Activated CD4-positive, CD25-positive, alpha-beta regulatory T cell treated with anti-CD3 and anti-CD28 coated beads, Interleukin-2, amount 50 U/mL, for 24 hours (primary cell): ENCODE results near the gene FAAP20.

ENCODE experiments used
- ATAC-seq, 2 donors: fragments of 150-1000 bp; cut with Tn5 transposase; one replicate each; pipeline ENCODE4 v1.10.0; 2021; ENCODE audit warnings: mild to moderate bottlenecking in 1 of 2, moderate library complexity in 1 of 2

Gene FAAP20

DNA sequence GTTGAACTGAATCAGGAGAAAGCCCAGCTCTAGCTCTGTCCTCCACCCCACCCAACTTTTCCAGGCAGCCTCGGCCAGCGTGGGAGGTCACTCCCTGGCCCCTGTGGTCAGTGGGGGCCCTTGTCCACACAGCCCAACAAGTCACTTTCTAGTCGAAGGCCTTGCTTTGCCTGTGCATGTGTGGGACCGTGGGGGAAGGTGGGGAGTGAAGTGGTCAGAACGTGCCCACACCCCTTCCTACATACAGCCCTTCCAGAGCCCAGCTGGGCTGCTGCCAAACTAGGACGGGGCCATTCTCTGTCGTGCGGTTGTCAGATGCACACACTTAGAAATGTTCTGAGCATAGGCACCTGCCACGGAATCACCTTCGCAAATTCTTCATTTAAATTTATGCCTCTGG is 18.0 kb downstream of the FAAP20 start:
- ATAC-seq = no peak

DNA sequence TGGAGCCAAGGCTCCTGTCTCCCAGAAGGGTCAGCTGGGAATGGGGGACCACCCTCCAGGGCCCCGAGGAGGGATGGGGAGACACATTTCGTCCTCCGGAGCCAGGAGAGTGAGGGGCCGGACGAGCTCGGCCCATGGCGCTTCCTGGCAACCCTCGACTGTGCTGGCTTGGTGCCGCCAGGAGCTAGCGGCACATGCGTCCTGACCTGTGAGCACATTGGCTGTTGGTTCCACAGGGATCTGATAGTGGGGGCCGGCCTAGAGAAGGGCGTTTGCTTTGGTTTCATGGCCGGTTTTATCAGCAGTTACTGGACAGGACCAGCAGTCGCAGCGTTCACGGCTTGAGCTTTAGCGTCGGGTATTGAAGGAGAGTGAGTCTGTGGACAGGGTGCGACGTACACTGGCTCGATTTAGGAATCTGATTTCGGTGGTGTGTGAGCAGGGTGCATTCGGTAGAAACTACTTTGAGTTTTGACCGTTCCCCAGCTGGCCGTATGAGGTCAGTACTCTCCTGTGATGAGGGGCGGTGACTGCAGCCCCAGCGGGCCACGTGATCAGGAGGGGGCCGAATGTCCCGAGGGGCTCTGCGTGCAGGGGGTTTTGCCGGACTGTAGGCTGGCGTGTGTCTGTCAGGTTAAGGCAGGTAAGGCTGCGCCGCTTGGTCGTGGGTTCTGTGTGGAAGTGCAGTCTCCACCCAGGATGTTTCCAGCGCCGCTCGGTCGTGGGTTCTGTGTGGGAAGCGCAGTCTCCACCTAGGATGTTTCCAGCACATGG is 18.7 kb downstream of the FAAP20 start:
- no peak for ATAC-seq

GRCh38 chr1:2175055-2175414 is 19.5 kb downstream of the FAAP20 start:
- ATAC-seq = no peak

GRCh38 chr1:2174348-2175054 is 20.1 kb downstream of the FAAP20 start:
- ATAC-seq = peak in 1 of 2 donors; percentile 63

DNA sequence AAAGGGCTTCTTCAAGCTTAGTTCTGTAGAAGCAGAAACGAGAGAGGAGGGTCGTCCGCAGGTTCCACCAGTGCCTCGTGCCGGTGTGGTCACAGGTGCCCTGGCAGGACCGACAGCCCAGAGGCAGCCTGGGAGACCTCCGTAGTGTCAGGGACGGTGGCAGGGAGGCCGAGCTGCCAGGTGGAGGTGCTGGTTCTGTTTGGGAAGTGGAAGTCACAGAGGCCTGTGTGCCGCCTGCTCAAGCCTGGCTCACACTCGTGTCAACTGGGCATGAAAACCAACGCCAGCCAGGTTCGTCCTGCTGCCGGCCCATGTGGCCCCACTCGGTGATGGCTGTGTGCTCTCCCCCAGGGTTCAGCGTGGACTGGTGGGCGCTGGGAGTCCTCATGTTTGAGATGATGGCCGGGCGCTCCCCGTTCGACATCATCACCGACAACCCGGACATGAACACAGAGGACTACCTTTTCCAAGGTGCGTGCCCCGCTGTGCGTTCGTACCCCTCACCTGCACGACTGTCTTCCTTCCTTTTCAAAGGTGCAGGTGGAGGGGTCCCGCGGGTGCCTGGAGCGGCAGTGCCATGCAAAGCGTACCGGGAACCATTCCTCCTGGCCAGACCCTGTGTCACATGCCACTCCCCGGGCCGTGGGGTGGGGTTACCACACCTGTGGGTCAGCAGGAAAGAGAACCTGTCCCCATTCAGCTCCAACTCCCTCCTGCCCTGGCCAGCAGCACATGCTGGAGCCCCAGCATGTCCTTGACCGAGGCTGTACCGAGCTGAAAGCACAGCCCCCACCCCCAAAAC is 20.8 kb downstream of the FAAP20 start:
- ATAC-seq = no peak

- no peak for ATAC-seq
Observed at GRCh38 chr1:2172551-2173146, 21.9 kb downstream of the FAAP20 start.

GRCh38 chr1:2172012-2172411 is 22.6 kb downstream of the FAAP20 start:
- no peak for ATAC-seq

- ATAC-seq = no peak
Observed at GRCh38 chr1:2170211-2170610, 24.4 kb downstream of the FAAP20 start.

DNA sequence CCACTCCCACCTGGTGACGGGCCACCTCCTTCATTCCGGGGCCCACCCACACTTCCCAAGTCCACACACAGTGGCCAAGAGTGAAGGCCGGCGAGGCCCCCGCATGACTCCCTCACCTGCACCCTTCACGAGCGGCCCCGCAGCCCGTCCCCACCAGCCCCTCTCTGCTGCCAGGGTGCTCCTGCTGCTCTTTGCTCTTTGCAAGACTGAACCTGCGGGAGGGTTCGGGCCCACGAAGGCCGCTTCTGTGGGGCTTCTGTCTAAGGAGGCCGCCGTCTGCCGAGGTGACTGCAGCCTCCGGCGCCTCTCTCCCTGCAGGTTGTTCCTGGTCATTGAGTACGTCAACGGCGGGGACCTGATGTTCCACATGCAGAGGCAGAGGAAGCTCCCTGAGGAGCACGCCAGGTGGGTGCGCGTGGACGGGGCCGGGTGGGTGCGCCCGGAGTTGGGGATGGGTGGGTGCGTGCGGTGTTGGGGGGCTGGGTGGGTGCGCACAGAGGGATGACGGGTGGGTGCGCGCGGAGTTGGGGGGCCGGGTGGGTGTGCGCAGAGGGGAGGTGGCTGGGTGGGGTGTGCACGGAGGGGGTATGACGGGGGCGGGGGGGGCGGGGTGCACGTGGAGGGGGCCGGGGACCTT is 25.3 kb downstream of the FAAP20 start:
- ATAC-seq = no peak

- ATAC-seq = no peak
Observed at GRCh38 chr1:2168535-2168934, 26.0 kb downstream of the FAAP20 start.

DNA sequence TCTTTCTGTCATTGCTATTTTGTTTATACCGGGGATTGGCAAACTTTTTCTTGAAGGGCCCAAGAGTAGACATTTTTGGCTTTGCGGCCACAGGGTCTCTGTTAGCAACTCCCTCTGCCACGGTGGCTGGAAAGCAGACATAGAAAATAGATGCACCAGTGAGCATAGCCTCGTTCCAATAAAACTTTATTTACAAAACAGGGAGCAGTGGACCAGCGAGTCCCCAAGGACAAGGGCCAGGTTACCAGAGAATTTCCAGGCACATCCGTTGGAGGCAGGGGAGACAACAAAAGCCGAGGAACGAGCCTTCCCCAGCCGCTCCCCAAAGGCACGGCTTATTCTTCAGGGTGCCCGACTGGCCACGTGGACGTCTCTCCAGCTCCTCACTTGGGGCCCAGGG is 26.5 kb downstream of the FAAP20 start:
- no peak for ATAC-seq

GRCh38 chr1:2166695-2167094 is 27.9 kb downstream of the FAAP20 start:
- ATAC-seq = no peak

- no peak for ATAC-seq
Observed at GRCh38 chr1:2166254-2166653, 28.3 kb downstream of the FAAP20 start.

DNA sequence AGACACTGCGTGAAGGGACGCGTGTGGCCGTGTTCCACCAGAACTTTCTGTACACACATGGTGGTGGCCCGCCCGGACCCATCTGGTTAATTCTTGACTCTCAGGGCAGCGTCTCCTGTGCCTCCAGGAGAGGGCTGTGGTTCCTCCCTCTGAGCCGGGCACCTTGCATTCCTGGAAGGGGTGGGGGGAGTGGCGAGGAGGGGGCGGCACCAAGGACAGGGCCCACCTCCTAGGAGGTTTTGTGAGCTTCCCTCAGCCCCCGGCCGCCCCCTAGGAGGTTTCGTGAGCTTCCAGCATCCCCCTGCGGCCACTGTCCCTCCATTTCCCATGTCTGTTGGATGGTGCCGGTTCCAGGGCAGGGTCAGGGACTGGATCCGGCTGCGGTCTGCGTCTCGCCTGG is 28.9 kb downstream of the FAAP20 start:
- no peak for ATAC-seq

DNA sequence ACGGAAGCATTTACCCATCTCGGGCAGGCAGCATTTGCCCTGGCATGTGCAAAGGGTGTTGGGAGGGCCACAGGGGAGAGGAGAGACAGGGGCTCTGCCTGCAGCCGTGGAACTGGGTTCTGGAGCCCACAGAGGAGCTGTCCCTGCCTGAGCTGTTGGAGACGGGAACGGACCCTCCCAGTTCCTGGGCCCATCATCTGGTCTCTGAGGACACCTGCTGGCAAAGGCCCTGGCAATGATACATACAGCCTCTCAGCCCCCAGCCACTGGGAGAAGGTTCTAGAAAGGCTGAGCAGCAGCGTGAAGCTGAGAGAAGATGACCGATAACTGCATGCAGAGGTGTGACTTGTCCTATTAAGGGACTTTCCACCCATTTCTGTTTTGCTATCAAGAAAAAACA is 31.4 kb downstream of the FAAP20 start:
- no peak for ATAC-seq

DNA sequence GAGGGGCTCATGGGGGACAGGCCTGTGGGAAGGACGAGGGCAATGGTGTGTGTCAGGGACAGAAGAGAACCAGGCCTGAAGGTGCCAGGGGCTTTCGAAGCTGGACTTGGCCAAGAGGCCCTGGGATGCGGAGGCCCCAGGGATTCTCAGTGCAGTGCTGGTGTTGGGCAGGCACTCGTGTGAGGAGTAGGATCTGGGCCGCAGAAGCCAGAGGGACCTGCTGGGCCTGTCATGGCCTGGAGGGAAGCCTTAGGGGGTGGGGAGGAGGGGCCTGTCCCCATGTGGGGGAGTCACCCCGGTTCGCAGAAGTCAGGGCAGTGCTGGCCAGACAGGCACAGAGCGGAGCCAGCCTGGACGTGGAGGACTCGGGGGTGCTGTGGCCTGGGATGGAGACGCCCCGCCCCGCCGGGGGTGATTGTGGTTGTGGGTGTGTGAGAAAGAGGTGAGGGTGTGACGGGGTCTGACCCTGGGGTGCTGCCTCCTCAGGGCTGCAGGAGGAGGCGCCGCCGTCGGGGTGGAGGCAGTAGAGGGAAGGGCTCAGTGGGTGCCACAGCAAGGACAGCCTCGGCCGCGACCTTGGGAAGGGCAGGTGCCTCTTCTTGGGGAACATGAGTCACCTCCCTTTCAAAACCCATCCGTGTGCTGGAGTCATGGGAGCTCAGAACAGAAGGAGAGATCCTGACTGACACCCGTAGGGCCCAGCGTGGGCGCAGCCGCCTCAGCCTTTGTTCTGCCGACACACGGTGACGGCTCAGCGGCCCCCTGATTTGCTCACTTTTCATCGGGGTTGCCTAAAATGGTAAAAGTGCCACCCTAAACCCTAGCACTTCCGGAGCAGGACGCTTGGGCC is 33.9 kb downstream of the FAAP20 start:
- ATAC-seq = no peak

GRCh38 chr1:2159124-2159523 is 35.4 kb downstream of the FAAP20 start:
- ATAC-seq = no peak

DNA sequence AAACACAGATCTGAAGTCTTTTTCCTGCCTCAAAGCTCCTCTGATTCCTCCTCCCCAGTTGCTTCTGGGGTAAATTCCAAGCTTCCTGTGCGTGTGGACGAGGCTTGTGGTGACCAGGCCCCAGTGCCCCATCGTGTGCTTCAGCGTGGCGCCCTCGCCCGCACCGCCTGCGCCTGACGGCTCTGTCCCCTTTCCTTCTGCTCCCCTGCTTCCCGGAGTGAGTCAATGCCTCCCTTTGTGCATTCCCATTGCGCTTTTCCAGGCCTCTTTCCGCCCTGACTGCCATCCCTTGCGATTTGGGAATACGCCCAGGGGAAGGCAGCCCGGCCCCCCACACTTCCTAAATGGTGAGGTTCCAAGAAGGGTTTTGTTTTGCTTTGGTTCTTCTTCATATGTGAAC is 36.3 kb downstream of the FAAP20 start:
- ATAC-seq = no peak

GRCh38 chr1:2157856-2158255 is 36.7 kb downstream of the FAAP20 start:
- ATAC-seq = no peak

DNA sequence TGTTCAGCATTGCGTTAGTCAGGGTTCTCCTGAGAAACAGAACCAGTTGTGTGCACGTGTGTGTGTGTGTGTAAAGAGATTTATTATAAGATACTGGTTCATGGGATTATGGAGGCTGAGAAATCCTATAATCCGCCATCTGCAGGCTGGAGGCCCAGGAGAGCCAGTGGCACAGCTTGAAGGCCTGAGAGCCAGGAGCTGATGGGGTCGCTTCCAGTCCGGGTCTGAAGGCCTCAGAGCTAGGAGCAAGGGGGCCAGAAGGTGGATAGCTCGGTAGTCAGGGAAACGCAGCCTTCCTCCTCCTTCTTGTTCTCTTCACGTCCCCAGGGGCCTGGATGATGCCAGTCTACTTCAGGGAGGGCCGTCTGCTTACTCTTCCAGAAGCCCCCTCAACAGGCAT is 37.7 kb downstream of the FAAP20 start:
- ATAC-seq = no peak

GRCh38 chr1:2155788-2156187 is 38.8 kb downstream of the FAAP20 start:
- no peak for ATAC-seq

DNA sequence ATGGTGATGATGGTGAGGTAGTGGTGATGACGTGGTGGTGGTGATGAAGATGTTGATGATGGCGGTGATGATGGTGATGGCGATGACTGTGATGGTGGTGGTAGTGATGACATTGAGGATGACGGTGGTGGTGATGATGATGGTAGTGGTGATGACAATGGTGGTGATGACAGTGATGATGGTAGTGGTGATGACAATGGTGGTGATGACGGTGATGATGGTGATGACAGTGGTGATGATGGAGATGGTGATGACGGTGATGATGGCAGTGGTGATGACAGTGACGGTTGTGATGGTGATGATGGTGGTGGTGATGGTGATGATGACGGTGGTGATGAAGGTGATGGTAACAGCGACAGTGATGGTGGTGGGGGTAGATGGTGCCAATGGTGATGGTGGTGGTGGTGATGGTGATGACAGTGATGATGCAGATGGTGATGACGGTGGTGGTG is 39.4 kb downstream of the FAAP20 start:
- ATAC-seq = no peak
